GM13977 (cell line): ENCODE data around the gene AGBL4.

ENCODE experiments used
- DNase-seq: peaks from one replicate; pipeline ENCODE4 v3.0.0; 2012; ENCODE audit warnings: low spot score
- CTCF ChIP-seq: IDR thresholded peaks from 2 replicates; pipeline ENCODE4 v1.5.1; 2012; ENCODE audit warnings: mild to moderate bottlenecking, control low read depth; ENCODE audit not compliant: insufficient read depth; ENCODE audit errors: extremely low read depth, missing control alignments
- in situ Hi-C: fragments of 300-500 bp; cut with MboI; formaldehyde crosslinking; loops from one replicate; pipeline ENCODE4 v1.12.0; 2022; ENCODE audit warnings: low sequenced_read_pairs, low pct_unique_long_range_greater_than_20kb, mixed read lengths, inconsistent platforms; ENCODE audit not compliant: unreplicated experiment

AGBL4 gene

GRCh38 chr1:48903291-48903690 is 1120.5 kb downstream of the AGBL4 start:
- no peak for DNase-seq
- in situ Hi-C loops = loop anchor here (25.0 kb wide), 1 partner anchor 1434 kb away; no protein-coding TSS in a partner anchor
- TF ChIP-seq CTCF = no peak

- TF ChIP-seq CTCF = no peak
- in situ Hi-C loops = no loop called here
- DNase-seq = no peak
Observed at GRCh38 chr1:48898894-48899293, 1124.9 kb downstream of the AGBL4 start.

- in situ Hi-C loops = no loop called here
- TF ChIP-seq CTCF = no peak
- no peak for DNase-seq
Observed at GRCh38 chr1:48889615-48890014, 1134.1 kb downstream of the AGBL4 start.

GRCh38 chr1:48889082-48889481 is 1134.7 kb downstream of the AGBL4 start:
- in situ Hi-C loops = no loop called here
- DNase-seq = no peak
- TF ChIP-seq CTCF = no peak

- no peak for DNase-seq
- in situ Hi-C loops = no loop called here
- TF ChIP-seq CTCF = no peak
Observed at GRCh38 chr1:48887796-48888195, 1136.0 kb downstream of the AGBL4 start.

- DNase-seq = no peak
- in situ Hi-C loops = no loop called here
- TF ChIP-seq CTCF = no peak
Observed at GRCh38 chr1:48882020-48882419, 1141.7 kb downstream of the AGBL4 start.

GRCh38 chr1:48878191-48878940 is 1145.4 kb downstream of the AGBL4 start:
- DNase-seq = no peak
- TF ChIP-seq CTCF = no peak
- in situ Hi-C loops = no loop called here
